8988T (cell line): Measurements from ENCODE around the gene EPB42.
"Not testable (repeated sequence)": the region's sequence is repeated elsewhere in the genome, so short reads cannot be mapped to it uniquely, and the experiment has no call there.

Experiments
- DNase-seq: peaks from one replicate; pipeline ENCODE4 v3.0.0; 2011

The EPB42 gene

GRCh38 chr15:43184407-43185124 is 36.3 kb downstream of the EPB42 start:
- DNase-seq = no peak

DNA sequence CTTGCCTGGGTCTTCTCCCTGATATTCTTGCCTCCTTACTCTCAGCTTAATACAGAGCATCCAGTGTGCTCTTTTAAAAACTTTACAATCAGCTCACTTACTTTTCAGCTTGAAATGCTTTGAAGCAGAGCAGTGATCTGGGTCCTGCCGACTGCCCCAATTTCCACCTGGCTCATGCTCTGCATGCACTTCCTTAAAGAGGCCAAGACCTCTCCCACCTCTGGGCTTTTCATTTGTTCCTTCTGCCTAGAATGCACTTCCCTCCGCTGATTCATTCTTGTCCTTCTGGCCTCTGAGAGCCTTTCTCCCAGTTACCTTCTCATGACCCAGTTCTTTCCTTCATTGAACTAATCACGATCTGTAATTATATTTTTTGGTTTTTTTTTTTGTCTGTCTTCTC is 37.5 kb downstream of the EPB42 start:
- no peak for DNase-seq

DNA sequence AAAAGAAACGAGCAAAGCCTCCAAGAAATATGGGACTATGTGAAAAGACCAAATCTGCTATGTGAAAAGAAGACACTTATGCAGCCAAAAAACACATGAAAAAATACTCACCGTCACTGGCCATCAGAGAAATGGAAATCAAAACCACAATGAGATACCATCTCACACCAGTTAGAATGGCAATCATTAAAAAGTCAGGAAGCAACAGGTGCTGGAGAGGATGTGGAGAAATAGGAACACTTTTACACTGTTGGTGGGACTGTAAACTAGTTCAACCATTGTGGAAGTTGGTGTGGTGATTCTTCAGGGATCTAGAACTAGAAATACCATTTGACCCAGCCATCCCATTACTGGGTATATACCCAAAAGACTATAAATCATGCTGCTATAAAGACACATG is 43.7 kb downstream of the EPB42 start:
- not testable (repeated sequence) for DNase-seq

GRCh38 chr15:43175656-43176309 is 45.0 kb downstream of the EPB42 start:
- DNase-seq = not testable (repeated sequence)

DNA sequence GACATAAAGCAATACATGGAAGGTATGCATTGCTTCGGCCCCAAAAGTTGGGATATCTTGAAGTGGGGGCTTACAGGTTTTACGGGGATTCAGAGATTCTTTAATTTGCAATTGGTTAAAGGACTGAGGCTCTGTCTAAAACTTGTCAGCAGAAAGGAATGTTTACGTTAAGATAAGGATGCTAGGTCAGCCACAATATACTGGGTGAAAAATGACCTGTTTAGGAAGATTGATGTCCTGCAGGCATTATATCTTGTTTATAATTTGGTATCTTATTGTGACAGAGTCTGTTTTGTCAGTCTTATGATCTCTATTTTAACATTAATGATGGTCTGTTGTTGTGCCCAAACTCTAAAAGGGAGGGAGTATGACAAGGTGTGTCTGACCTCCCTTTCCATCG is 50.9 kb downstream of the EPB42 start:
- DNase-seq = no peak

DNA sequence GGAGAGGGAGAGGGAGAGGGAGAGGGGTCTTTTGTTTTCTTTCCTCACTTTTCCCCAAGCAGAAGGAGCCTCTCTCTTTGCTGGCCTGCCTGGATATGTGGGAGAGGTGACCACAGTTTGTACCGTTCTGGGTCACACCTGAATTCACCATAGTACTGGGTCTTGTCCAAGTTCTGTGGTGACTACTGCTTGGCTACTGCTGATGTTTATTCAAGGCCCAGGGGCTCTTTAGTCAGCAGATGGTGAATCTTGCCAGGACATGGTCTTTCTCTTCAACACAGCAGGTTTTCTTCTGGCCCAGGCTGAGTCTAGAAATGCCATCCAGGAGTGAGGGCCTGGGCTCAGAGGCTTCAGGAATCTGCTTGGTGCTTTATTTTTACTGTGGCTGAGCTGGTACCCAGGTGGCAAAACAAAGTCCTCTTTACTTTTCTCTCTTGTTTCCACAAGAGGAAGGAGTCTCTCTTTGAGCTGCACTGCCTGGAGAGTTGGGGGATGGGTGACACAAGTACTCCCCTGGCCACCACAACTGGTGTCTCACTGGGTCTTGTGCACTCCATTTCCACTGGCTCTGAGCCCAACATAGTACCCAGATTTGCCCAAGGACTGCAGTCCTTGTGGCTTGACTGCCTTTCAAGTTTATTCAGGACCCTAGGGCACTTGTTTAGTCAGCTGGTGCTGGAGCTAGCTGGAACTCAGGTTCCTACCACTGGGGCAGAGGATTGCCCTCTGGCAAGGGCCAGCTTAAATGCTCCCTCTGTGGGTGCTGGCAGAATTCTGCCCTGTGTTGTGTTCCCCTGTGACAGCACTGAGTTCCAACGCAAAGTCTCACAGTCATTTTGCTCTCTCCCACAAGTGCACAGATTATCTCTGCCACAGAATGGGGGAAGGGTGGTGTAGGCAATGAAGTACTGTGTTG is 52.4 kb downstream of the EPB42 start:
- no peak for DNase-seq

GRCh38 chr15:43167261-43167660 is 53.6 kb downstream of the EPB42 start:
- DNase-seq = not testable (repeated sequence)

DNA sequence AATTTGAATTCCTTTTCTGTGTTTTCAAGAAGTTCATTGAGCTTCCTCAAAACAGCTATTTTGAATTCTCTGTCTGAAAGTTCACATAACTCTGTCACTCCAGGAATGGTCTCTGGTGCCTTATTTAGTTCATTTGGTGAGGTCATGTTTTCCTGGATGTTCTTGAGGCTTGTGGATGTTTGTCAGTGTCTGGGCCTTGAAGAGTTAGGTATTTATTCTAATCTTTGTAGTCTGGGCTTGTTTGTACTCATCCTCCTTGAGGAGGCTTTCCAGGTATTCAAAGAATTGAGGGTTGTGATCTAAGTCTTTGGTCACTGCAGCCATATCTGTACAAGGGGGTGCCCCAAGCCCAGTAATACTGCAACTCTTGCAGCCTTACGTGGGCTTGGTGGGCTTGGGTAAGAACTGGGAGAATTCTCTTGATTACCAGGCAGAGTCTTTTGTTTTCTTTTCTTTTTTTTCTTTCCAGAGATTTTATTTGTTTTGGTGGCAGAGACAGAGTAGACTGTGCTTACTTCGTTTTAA is 55.0 kb downstream of the EPB42 start:
- no peak for DNase-seq

DNA sequence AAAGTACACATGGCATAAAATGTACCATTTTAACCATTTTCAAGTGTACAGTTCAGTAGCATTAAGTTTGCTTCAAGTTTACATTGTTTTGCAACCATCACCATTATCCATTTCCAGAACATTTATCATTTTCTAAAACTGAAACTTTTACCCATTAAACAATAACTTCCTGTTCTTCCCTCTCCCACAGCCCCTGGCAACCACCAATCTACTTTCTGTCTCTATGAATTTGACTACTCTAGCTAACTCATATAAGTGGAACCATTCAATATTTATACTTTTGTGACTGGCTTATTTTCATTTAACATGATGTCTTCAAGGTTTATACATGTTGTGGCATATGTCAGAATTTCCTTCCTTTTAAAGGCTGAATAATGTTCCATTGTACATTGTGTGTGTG is 67.5 kb downstream of the EPB42 start:
- no peak for DNase-seq

- no peak for DNase-seq
These were observed 69.1 kb downstream of the EPB42 start for GRCh38 chr15:43151688-43152087.

DNA sequence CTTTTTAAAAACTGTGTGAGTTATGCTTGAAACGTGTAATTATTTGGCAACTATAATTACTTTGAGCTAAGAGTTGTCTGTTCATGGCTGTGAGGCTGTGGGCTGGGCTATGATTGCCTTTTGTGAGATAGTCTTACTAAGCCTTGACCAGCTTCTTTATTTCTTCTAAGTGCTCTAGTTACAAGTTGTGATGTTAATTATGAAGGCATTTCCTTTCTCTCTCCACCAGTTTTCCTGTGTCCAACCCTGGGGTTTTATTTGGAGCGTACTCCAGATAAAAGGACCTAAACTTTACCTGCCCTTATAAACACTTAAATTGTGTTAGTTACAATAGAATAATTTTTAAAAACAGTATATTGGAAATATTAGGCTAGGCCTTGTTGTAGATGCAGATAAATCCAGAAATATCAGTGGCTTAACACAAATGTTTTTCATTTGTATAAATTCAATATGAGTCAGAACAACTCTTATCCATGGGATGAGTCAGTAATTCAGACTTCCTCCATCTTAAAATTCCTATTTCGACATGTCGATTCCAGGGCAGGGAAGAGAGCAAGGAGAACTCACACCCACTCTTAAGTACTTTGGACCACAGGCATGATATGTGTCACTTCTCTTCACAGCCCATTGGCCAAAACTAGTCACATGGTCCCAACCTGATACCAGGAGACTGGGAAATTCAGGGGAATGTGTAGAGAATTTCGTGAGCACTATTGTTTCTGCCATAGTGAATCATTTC is 70.5 kb downstream of the EPB42 start:
- no peak for DNase-seq
